ENCODE measurements around the gene SLC9A7.
"Not testable (repeated sequence)": the region's sequence is repeated elsewhere in the genome, so short reads cannot be mapped to it uniquely, and the experiment has no call there.

The SLC9A7 gene

DNA sequence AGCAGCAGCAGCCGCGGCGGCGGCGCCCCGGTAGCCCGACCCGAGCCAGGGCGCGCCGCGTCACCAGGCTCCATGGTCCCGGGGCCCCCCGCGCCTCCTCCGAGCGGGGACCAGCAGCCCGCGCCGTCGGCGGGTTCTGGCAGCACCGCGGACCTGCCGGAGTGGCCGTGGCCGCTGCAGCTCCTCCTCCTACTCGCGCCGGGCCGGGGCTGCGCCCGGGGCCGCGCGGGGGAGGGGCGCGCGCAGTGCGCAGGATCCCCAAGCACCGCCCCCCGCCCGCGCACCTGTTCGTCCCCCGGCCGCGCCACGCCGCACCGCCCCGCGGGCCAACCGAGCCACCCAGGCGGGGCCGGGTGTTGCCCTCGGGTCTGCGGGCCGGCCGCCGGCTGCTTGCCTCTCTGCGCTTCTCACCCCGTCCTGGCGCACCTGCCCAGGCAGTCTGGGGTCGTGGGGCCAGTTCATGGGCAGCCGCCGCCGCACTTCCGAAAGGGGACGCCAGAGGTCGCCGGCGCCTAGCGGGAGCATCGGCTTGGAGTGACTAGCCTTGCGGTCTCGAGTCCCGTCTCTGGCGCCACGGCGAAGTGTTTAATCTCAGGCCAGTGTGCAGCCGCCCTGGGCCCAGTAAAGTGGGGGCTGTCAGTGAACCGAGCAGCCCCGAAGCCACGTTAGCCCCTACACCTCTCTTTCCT, at the start of gene SLC9A7:
TSS of gene SLC9A7 (minus strand) at position 163 of the 689 bp plus-strand sequence. CDS start at position 74, 89 bp downstream.
- FAIRE-seq = no peak

DNA sequence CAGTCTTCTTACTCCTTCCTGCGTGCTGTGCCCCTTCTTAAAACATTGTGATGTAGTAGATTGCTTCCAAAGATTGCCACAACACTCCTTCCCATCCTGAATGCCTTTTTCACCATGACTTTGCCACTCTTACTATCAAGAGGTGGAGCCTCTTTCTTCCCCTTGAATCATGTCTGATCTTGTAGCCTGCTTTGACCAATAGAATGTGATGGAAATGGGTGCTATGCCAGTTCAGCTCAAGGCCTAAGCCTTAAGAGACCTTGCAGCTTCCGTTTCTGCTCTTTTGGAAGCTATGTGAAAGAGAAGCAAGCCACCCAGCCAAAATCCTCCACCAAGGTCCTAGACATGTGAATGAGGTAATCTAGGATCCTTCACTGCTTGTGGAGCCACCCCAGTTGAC, 46.4 kb upstream of the SLC9A7 start:
- no peak for FAIRE-seq

DNA sequence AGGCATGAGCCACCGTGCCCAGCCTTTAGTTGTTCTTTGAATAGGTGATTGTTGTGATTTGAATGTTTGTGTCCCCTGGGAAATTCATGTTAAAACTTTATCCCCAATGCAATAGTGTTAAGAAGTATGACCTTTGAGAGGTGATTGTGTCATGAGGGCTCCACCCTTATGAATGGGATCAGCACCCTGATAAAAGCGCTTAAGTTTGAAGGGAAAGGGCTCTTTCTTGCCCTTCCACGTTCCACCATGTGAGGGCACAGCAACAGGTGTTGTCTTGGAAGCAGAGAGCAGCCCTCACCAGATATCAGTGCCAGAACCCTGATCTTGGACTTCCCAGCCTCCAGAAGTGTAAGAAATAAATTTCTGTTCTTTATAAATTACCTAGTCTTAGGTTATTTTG, 44.2 kb upstream of the SLC9A7 start:
- FAIRE-seq = no peak

- peak; percentile 33 for FAIRE-seq
Observed at GRCh38 chrX:46796574-46797191, 37.8 kb upstream of the SLC9A7 start.

- FAIRE-seq = no peak
Observed at GRCh38 chrX:46793386-46794143, 34.6 kb upstream of the SLC9A7 start.

DNA sequence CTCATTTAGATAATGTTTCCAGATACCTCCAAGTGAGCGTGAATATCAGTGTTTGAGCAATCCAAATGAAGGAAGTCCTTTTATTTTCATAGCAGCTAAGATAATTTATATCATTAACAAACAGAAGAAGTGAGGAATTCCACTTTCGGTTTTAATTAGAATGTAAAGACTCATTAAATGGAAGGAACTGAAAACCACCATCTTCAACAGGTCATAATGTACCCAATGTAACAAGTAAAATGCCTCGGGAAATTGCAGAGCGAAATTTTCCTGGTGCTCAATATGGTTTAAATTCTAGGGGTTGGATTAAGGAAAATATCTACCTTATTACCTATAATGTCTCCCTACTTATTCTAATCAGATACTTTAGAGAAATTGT, 33.9 kb upstream of the SLC9A7 start:
- no peak for FAIRE-seq

GRCh38 chrX:46791927-46792809, 33.2 kb upstream of the SLC9A7 start:
- FAIRE-seq = no peak

GRCh38 chrX:46788902-46789301, 30.0 kb upstream of the SLC9A7 start:
- no peak for FAIRE-seq

GRCh38 chrX:46784437-46784836, 25.5 kb upstream of the SLC9A7 start:
- FAIRE-seq = not testable (repeated sequence)

- no peak for FAIRE-seq
Observed at GRCh38 chrX:46782034-46782433, 23.1 kb upstream of the SLC9A7 start.

GRCh38 chrX:46777971-46778810, 19.3 kb upstream of the SLC9A7 start:
- no peak for FAIRE-seq

DNA sequence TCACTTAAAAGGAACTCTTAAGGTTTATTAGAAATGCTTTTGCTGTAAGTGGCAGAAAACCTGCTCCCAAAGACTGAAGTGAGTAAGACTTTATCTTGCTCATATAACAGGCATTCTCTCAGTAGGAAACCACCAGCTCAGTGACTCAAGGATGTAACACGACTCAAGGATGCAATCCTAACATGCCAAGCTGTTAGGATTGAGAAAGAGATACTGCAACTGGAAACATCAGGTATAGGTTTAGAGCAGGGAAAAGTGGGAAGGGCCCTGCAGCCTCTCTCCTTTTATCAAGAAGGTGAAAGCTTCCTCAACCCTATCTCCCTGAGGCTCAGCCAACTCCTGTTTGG, 11.9 kb upstream of the SLC9A7 start:
- FAIRE-seq = no peak

DNA sequence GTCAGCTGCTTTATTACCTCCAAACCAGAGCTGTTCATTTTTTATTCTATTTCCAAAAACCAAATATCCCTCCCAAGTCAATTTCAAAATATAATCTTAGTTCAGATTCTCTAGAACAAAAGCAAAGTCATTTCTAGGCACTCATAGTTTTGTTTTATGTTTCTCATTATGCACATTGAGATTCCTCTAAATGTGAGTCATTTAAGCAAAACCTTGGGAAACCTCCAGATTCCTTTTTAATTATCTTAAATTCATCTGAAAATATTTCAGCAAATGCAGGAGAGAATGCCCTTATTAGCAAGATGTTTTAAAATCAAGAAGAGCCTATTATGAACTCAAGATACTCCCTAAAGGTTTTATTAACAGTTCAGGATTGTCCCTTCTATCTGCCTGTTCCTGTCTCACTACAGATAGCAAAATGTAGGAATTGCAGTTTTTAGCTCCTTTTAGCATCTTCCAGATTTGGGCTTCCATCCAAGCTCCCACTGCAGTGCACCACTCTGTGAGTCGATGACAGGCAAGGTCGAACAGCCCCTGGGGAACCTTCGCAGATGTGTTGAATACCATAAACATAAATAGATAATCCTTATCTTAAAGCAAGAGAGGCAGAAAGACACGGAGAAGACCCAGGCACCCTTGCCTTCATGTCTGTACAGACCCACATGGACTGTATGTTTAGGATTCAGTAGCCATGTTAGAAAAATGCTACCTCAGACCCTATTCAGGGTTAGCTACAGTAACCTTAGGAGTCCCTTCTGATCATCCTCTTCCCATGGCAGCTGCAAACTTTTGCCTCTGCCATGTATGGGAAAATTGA, 11.3 kb upstream of the SLC9A7 start:
- peak; percentile 93 for FAIRE-seq

- no peak for FAIRE-seq
Observed at GRCh38 chrX:46762963-46763362, 4.0 kb upstream of the SLC9A7 start.

DNA sequence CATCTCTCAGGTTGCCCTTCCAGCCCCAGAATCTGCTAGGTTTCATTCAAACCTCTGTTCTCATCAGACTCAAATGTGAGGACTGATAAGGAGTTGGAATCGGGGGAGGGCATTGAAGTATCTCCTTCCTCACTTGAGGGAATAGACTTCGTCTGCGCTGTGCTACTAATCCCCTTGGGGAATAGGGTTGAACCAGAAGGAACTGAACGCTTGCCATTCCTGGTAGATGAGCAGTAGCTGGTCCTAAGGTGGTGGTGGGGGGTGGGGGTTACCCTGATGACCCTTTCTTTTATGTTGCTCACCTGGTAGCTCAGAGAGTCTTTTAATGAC, 692 bp upstream of the SLC9A7 start:
- no peak for FAIRE-seq

- no peak for FAIRE-seq
Observed at GRCh38 chrX:46758163-46758955, 559 bp downstream of the SLC9A7 start.

- no peak for FAIRE-seq
Observed at GRCh38 chrX:46757593-46757992, 1.3 kb downstream of the SLC9A7 start.

DNA sequence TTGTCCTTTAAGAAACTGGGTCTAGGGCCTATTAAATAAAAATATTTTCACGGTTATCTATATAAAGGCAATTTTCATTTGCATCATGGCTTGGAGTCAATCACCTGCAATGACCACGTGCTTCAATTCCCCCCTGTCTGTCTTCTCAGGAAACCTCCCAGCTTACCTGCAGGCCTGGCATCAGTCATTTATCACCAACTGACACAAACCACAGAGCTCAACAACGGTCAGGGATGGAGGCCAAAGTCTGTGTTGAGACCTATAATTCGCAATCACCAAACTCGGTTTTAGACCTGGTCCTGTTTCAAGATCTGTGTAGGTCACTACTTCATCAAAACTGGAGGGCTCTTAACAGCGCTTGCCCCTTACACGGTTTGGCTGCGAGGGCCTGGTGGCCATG, 1.9 kb downstream of the SLC9A7 start:
- FAIRE-seq = no peak

- FAIRE-seq = no peak
Observed at GRCh38 chrX:46755671-46756070, 3.2 kb downstream of the SLC9A7 start.

- FAIRE-seq = no peak
Observed at GRCh38 chrX:46754586-46755061, 4.3 kb downstream of the SLC9A7 start.

Data from endometrium (tissue), 2 donors.